ENCODE measurements around the gene TYSND1.

DNA sequence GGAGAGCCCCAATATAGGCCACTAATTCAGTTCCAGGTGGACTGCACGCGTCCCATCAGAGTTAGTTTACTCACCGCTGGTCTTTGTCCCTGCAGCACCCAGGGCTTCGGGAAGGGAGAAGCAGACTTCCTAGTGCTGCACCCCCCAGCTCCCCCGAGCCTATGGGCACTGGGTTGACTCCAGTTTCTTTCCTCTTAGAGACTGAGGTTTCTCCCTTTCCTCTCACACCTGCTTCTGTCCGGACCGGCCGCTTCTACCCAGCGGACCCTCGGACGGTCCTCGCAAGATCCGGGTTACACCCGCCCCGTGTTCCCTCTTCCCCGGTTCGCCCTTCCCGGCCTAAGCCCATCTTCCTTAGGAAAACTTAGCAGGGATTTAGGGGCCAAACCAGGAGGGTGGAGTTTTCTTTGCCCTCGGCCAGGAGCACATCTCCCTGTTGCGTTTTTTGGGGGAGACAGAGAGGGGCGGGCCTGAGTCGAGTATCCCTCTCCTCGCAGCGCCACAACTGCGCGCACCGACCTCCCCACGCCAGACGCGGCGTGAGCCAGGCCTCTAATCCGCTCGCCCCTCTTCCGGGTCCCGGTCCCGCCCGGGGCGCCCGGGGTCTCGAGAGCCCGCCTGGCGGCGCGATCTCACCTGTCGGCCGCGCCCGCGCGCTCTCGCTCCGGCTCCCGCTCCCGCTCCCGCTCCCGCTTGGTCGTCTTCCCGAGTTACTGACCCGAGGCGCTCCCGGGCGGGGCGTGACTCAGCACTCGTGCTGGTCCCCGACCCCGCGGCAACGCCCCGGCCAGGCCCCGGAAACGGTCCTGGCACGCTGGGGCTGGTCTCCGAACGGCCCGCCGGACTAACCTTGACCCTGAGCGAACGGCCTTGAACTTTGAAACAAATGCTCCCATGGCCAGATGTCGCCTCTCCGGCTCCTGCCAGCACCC, 14.1 kb downstream of the TYSND1 start, which contains the start of gene AIFM2:
- TF ChIP-seq CBX1 (IDR thresholded peaks at IDR 0.05; ENCODE audit: low read depth) (no peak), POLR2A (IDR thresholded peaks at IDR 0.05; ENCODE audit: insufficient read depth in 1 of 2, low read depth in 2 of 2, low read length in 2 of 2) (peak; percentile 53 to 71; a peak in 3 of 4 replicates), NFE2L1 (CRISPR knock-in tag; IDR thresholded peaks at IDR 0.05; ENCODE audit: borderline replicate concordance) (peak; percentile 88; the same call in 1 of the 2 replicates), POLR2AphosphoS5 (IDR thresholded peaks at IDR 0.05; ENCODE audit: low read depth, low read length) (no peak), ESRRA (CRISPR knock-in tag; IDR thresholded peaks at IDR 0.05; ENCODE audit: low read depth) (peak; percentile 98), ZNF329 (CRISPR knock-in tag; IDR thresholded peaks at IDR 0.05; ENCODE audit: low read depth) (peak; percentile 50; the same call in 1 of the 2 replicates), GABPA (IDR thresholded peaks at IDR 0.05; ENCODE audit: low read depth, low read length) (no peak), GABPA (CRISPR knock-in tag; IDR thresholded peaks at IDR 0.05; ENCODE audit: low read depth) (peak; percentile 72), POLR2AphosphoS2 (IDR thresholded peaks at IDR 0.05; ENCODE audit: low read depth, low read length) (no peak), ADNP (CRISPR knock-in tag; IDR thresholded peaks at IDR 0.05) (no peak), ASH2L (IDR thresholded peaks at IDR 0.05; ENCODE audit: insufficient read length, low read depth, low read length) (peak; percentile 74)
- TF ChIP-seq, protein P1, sequence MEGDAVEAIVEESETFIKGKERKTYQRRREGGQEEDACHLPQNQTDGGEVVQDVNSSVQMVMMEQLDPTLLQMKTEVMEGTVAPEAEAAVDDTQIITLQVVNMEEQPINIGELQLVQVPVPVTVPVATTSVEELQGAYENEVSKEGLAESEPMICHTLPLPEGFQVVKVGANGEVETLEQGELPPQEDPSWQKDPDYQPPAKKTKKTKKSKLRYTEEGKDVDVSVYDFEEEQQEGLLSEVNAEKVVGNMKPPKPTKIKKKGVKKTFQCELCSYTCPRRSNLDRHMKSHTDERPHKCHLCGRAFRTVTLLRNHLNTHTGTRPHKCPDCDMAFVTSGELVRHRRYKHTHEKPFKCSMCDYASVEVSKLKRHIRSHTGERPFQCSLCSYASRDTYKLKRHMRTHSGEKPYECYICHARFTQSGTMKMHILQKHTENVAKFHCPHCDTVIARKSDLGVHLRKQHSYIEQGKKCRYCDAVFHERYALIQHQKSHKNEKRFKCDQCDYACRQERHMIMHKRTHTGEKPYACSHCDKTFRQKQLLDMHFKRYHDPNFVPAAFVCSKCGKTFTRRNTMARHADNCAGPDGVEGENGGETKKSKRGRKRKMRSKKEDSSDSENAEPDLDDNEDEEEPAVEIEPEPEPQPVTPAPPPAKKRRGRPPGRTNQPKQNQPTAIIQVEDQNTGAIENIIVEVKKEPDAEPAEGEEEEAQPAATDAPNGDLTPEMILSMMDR (CRISPR knock-in tag; IDR thresholded peaks at IDR 0.05): no peak; the same call in none of the 2 replicates
- TF ChIP-seq, protein P2, sequence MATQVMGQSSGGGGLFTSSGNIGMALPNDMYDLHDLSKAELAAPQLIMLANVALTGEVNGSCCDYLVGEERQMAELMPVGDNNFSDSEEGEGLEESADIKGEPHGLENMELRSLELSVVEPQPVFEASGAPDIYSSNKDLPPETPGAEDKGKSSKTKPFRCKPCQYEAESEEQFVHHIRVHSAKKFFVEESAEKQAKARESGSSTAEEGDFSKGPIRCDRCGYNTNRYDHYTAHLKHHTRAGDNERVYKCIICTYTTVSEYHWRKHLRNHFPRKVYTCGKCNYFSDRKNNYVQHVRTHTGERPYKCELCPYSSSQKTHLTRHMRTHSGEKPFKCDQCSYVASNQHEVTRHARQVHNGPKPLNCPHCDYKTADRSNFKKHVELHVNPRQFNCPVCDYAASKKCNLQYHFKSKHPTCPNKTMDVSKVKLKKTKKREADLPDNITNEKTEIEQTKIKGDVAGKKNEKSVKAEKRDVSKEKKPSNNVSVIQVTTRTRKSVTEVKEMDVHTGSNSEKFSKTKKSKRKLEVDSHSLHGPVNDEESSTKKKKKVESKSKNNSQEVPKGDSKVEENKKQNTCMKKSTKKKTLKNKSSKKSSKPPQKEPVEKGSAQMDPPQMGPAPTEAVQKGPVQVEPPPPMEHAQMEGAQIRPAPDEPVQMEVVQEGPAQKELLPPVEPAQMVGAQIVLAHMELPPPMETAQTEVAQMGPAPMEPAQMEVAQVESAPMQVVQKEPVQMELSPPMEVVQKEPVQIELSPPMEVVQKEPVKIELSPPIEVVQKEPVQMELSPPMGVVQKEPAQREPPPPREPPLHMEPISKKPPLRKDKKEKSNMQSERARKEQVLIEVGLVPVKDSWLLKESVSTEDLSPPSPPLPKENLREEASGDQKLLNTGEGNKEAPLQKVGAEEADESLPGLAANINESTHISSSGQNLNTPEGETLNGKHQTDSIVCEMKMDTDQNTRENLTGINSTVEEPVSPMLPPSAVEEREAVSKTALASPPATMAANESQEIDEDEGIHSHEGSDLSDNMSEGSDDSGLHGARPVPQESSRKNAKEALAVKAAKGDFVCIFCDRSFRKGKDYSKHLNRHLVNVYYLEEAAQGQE (IDR thresholded peaks at IDR 0.05; ENCODE audit: borderline replicate concordance in 1 of 2, low read depth in 1 of 2, low read length in 2 of 2): peak in 1 of 2 experiments; percentile 80; a peak in 1 of 4 replicates

All from HepG2 (cell line).